Measurements from ENCODE around the gene SFN.
A peak's percentile ranks its signal among the peaks of the same experiment; 100 is the strongest.

GRCh38 chr1:26864610-26865480 is 1.9 kb downstream of the SFN start:
- TF ChIP-seq POLR2A (IDR thresholded peaks at IDR 0.05) = peak; percentile 44 to 71
- TF ChIP-seq CTCF (IDR thresholded peaks at IDR 0.05) = no peak

Data from sigmoid colon (tissue), 3 donors.